GM21381 (cell line): ENCODE results near the gene CDH4.

Source experiments
- ATAC-seq: cut with Tn5 transposase; IDR thresholded peaks from one replicate; pipeline ENCODE4 v1.9.1; 2021; ENCODE audit warnings: mild to moderate bottlenecking, moderate library complexity; ENCODE audit not compliant: unreplicated experiment

Gene CDH4

GRCh38 chr20:61567204-61567603, 315.1 kb downstream of the CDH4 start:
- ATAC-seq: no peak

GRCh38 chr20:61569825-61570224, 317.8 kb downstream of the CDH4 start:
- ATAC-seq: no peak

GRCh38 chr20:61570646-61571195, 318.7 kb downstream of the CDH4 start:
- ATAC-seq: no peak

GRCh38 chr20:61571221-61571620, 319.2 kb downstream of the CDH4 start:
- ATAC-seq: no peak

- no peak for ATAC-seq
These were observed 320.1 kb downstream of the CDH4 start for GRCh38 chr20:61571916-61572711.

- no peak for ATAC-seq
These were observed 320.7 kb downstream of the CDH4 start for GRCh38 chr20:61572789-61573188.

- no peak for ATAC-seq
These were observed 321.6 kb downstream of the CDH4 start for GRCh38 chr20:61573415-61574305.

- no peak for ATAC-seq
These were observed 323.3 kb downstream of the CDH4 start for GRCh38 chr20:61575151-61575937.

GRCh38 chr20:61576372-61576771, 324.3 kb downstream of the CDH4 start:
- ATAC-seq: no peak

- ATAC-seq: no peak
These were observed 325.0 kb downstream of the CDH4 start for GRCh38 chr20:61577065-61577464.

- no peak for ATAC-seq
These were observed 327.8 kb downstream of the CDH4 start for GRCh38 chr20:61579908-61580307.

GRCh38 chr20:61580958-61581824, 329.1 kb downstream of the CDH4 start:
- no peak for ATAC-seq

GRCh38 chr20:61581825-61582188, 329.7 kb downstream of the CDH4 start:
- ATAC-seq: no peak

- ATAC-seq: no peak
These were observed 330.3 kb downstream of the CDH4 start for GRCh38 chr20:61582196-61582923.

GRCh38 chr20:61583356-61583755, 331.3 kb downstream of the CDH4 start:
- no peak for ATAC-seq

GRCh38 chr20:61584851-61585250, 332.8 kb downstream of the CDH4 start:
- no peak for ATAC-seq

GRCh38 chr20:61585764-61586163, 333.7 kb downstream of the CDH4 start:
- ATAC-seq: no peak

GRCh38 chr20:61587036-61587435, 335.0 kb downstream of the CDH4 start:
- ATAC-seq: no peak

GRCh38 chr20:61587681-61588289, 335.7 kb downstream of the CDH4 start:
- ATAC-seq: no peak
